H9 (cell line): ENCODE results near the gene SECTM1. TPM values are rescaled to one million over a fixed set of nuclear protein-coding genes. Genes with fewer than 3 reads are reported as not detected.

ENCODE experiments used
- DNase-seq: peaks from one replicate; pipeline ENCODE4 v3.0.0-alpha.2; 2017
- H2AFZ ChIP-seq: one replicate; pipeline ENCODE4 v1.6.1; 2013; ENCODE audit warnings: mild to moderate bottlenecking, low read length, control low read depth, moderate library complexity
- H2AK5ac ChIP-seq: 2 replicates; pipeline ENCODE4 v1.6.1; 2013; ENCODE audit warnings: low read length, control low read depth, mixed read lengths; ENCODE audit not compliant: insufficient read length
- H2BK120ac ChIP-seq: one replicate; pipeline ENCODE4 v1.6.1; 2013; ENCODE audit warnings: low read depth, mild to moderate bottlenecking, low read length, control low read depth, inconsistent platforms; ENCODE audit not compliant: poor library complexity, severe bottlenecking
- H2BK12ac ChIP-seq: 2 replicates; pipeline ENCODE4 v1.6.1; 2013; ENCODE audit warnings: low read length, control low read depth, mixed read lengths, low read depth; ENCODE audit not compliant: insufficient read length
- H2BK15ac ChIP-seq: 2 replicates; pipeline ENCODE4 v1.6.1; 2013; ENCODE audit warnings: low read depth, low read length, control low read depth
- H2BK20ac ChIP-seq: one replicate; pipeline ENCODE4 v1.6.1; 2013; ENCODE audit warnings: low read depth, mild to moderate bottlenecking, low read length, control low read depth, inconsistent platforms; ENCODE audit not compliant: poor library complexity, severe bottlenecking
- H2BK5ac ChIP-seq: 2 replicates; pipeline ENCODE4 v1.6.1; 2013; ENCODE audit warnings: low read length, control low read depth, mixed read lengths; ENCODE audit not compliant: insufficient read length
- H3K14ac ChIP-seq: 2 replicates; pipeline ENCODE4 v1.6.1; 2013; ENCODE audit warnings: low read length, control low read depth; ENCODE audit not compliant: insufficient read depth
- H3K18ac ChIP-seq: 2 replicates; pipeline ENCODE4 v1.6.1; 2013; ENCODE audit warnings: low read depth, mild to moderate bottlenecking, mixed read lengths, low read length, control low read depth; ENCODE audit not compliant: insufficient read length
- H3K23ac ChIP-seq: 2 replicates; pipeline ENCODE4 v1.6.1; 2013; ENCODE audit warnings: low read length, control low read depth, mixed read lengths, low read depth; ENCODE audit not compliant: insufficient read length
- H3K23me2 ChIP-seq: 2 replicates; pipeline ENCODE4 v1.6.1; 2013; ENCODE audit warnings: low read depth, mild to moderate bottlenecking, mixed read lengths, low read length, control low read depth; ENCODE audit not compliant: insufficient read length, poor library complexity, severe bottlenecking
- H3K27ac ChIP-seq: 2 replicates; pipeline ENCODE4 v1.5.1; 2013; ENCODE audit warnings: low read length, control low read depth, mixed read lengths, low read depth; ENCODE audit not compliant: insufficient read length
- H3K27me3 ChIP-seq: 2 replicates; pipeline ENCODE4 v1.6.1; 2013; ENCODE audit warnings: low read length, control low read depth, inconsistent platforms; ENCODE audit not compliant: insufficient read depth
- H3K4ac ChIP-seq: 2 replicates; pipeline ENCODE4 v1.6.1; 2013; ENCODE audit warnings: low read depth, mild to moderate bottlenecking, control low read depth, inconsistent platforms, low read length, moderate library complexity
- H3K4me1 ChIP-seq: 2 replicates; pipeline ENCODE4 v1.6.1; 2013; ENCODE audit warnings: low read length, control low read depth, inconsistent platforms; ENCODE audit not compliant: insufficient read depth
- H3K4me2 ChIP-seq: 2 replicates; pipeline ENCODE4 v1.6.1; 2013; ENCODE audit warnings: low read length, control low read depth, mixed read lengths; ENCODE audit not compliant: insufficient read length, insufficient read depth
- H3K56ac ChIP-seq: 2 replicates; pipeline ENCODE4 v1.6.1; 2013; ENCODE audit warnings: low read depth, mild to moderate bottlenecking, mixed read lengths, low read length, control low read depth; ENCODE audit not compliant: insufficient read length
- H3K79me1 ChIP-seq: 2 replicates; pipeline ENCODE4 v1.6.1; 2013; ENCODE audit warnings: low read depth, mild to moderate bottlenecking, moderate library complexity, low read length, control low read depth, inconsistent platforms; ENCODE audit not compliant: insufficient read depth, poor library complexity, severe bottlenecking
- H3K79me2 ChIP-seq: 2 replicates; pipeline ENCODE4 v1.6.1; 2013; ENCODE audit warnings: low read length, control low read depth, inconsistent platforms; ENCODE audit not compliant: insufficient read depth
- H3K9ac ChIP-seq: 2 replicates; pipeline ENCODE4 v1.6.1; 2013; ENCODE audit warnings: low read length, control low read depth, mixed read lengths; ENCODE audit not compliant: insufficient read length; ENCODE audit errors: extremely low read depth
- H3K9me3 ChIP-seq: one replicate; pipeline ENCODE4 v1.6.1; 2013; ENCODE audit warnings: low read depth, low read length, inconsistent platforms; ENCODE audit not compliant: control insufficient read depth
- H3T11ph ChIP-seq: one replicate; pipeline ENCODE4 v1.6.1; 2013; ENCODE audit warnings: mild to moderate bottlenecking, low read length, control low read depth, inconsistent platforms
- H4K20me1 ChIP-seq: one replicate; pipeline ENCODE4 v1.6.1; 2013; ENCODE audit not compliant: control insufficient read depth, insufficient read length, insufficient read depth
- H4K5ac ChIP-seq: 2 replicates; pipeline ENCODE4 v1.6.1; 2013; ENCODE audit warnings: low read depth, mild to moderate bottlenecking, mixed read lengths, low read length, control low read depth; ENCODE audit not compliant: insufficient read length
- H4K8ac ChIP-seq: replicated peaks from 2 replicates; pipeline ENCODE4 v1.6.1; 2013; ENCODE audit warnings: low read length, control low read depth, mixed read lengths, low read depth; ENCODE audit not compliant: insufficient read length
- H4K91ac ChIP-seq: 2 replicates; pipeline ENCODE4 v1.6.1; 2013; ENCODE audit warnings: low read depth, mild to moderate bottlenecking, moderate library complexity, mixed read lengths, low read length, control low read depth; ENCODE audit not compliant: insufficient read length
- H3K27ac Mint-ChIP-seq, 3 experiments: 2 replicates in 2 of 3; 3 replicates in 1 of 3; pipeline ENCODE4 v1.8.0; 2020 to 2021; ENCODE audit warnings: mixed read lengths in 3 of 3, mild to moderate bottlenecking in 1 of 3, moderate library complexity in 1 of 3
- H3K27me3 Mint-ChIP-seq: 2 replicates; pipeline ENCODE4 v1.8.0; 2021; ENCODE audit warnings: low read depth, mild to moderate bottlenecking, moderate library complexity, mixed read lengths
- H3K36me3 Mint-ChIP-seq, 3 experiments: 2 replicates in 2 of 3; 3 replicates in 1 of 3; pipeline ENCODE4 v1.8.0; 2020 to 2021; ENCODE audit warnings: low read depth in 3 of 3, mixed read lengths in 3 of 3; ENCODE audit not compliant: insufficient read depth in 1 of 3
- H3K4me1 Mint-ChIP-seq, 2 experiments: 2 replicates each; pipeline ENCODE4 v1.8.0; 2020; ENCODE audit warnings: mixed read lengths in 2 of 2
- H3K4me3 Mint-ChIP-seq, 2 experiments: 2 replicates in 1 of 2; 3 replicates in 1 of 2; pipeline ENCODE4 v1.8.0; 2020 to 2021; ENCODE audit warnings: mild to moderate bottlenecking in 2 of 2, mixed read lengths in 2 of 2, moderate library complexity in 1 of 2
- H3K9me3 Mint-ChIP-seq, 2 experiments: 2 replicates in 1 of 2; 3 replicates in 1 of 2; pipeline ENCODE4 v1.8.0; 2020; ENCODE audit warnings: mild to moderate bottlenecking in 2 of 2, mixed read lengths in 2 of 2, moderate library complexity in 1 of 2
- WGBS: extraction: QIAGEN DNeasy Blood & Tissue Kit; methylation state at CpG from one replicate; pipeline ENCODE4 v1.1.7; 2013; ENCODE audit warnings: missing lambda C conversion rate, low lambda C conversion rate, mixed read lengths; ENCODE audit not compliant: insufficient read length; ENCODE audit errors: extremely low coverage; 5-methylcytosine and 5-hydroxymethylcytosine counted together
- total RNA-seq: library from RNA; stranded (reverse); gene quantifications from 2 replicates; pipeline ENCODE4 v1.2.1, GENCODE V29; 2021
- TF ChIP-seq, protein P1 (sequence below): fragments of 200-600 bp; sonication (generic); conservative IDR thresholded peaks from 3 replicates; pipeline ENCODE4 v1.8.0; 2021; ENCODE audit warnings: antibody characterized with exemption, mild to moderate bottlenecking

The SECTM1 gene
- total RNA-seq, 1 experiment from 2014 or later: 0.28 TPM

DNA sequence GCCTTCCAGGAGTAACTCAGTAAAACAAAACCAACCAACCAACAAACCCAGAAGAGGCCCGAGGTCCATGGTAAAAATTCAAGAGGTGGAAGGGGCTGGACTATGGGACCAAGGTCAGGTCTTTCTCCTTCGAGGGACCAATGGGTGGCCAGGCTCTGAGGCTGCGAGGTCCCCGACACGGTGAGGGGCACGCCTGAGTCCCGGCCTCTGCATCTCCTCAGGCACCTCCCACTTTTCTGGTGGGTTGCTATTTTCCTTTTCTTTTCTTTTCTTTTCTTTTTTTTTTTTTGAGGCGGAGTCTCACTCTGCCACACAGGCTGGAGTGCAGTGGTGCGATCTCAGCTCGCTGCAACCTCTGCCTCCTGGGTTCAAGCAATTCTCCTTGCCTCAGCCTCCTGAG lies 34.1 kb downstream of the SECTM1 start:
- TF ChIP-seq, protein P1, sequence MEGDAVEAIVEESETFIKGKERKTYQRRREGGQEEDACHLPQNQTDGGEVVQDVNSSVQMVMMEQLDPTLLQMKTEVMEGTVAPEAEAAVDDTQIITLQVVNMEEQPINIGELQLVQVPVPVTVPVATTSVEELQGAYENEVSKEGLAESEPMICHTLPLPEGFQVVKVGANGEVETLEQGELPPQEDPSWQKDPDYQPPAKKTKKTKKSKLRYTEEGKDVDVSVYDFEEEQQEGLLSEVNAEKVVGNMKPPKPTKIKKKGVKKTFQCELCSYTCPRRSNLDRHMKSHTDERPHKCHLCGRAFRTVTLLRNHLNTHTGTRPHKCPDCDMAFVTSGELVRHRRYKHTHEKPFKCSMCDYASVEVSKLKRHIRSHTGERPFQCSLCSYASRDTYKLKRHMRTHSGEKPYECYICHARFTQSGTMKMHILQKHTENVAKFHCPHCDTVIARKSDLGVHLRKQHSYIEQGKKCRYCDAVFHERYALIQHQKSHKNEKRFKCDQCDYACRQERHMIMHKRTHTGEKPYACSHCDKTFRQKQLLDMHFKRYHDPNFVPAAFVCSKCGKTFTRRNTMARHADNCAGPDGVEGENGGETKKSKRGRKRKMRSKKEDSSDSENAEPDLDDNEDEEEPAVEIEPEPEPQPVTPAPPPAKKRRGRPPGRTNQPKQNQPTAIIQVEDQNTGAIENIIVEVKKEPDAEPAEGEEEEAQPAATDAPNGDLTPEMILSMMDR: no peak
- peaks cover 42% of the 10 kb centered on the region for H3K27me3 Mint-ChIP-seq
- H3K4me1 Mint-ChIP-seq: peaks cover 7 to 27% of the 10 kb centered on the region in 2 experiments; a peak in 3 of 4 replicates
- no peak overlapping the region for H3K56ac ChIP-seq
- H3K23me2 ChIP-seq: peaks cover 3% of the 10 kb centered on the region
- DNase-seq: peak; percentile 76
- no peaks in the 10 kb centered on the region for H3K79me2 ChIP-seq
- H2BK15ac ChIP-seq: no peak overlapping the region
- H3K9me3 ChIP-seq: no peaks in the 10 kb centered on the region
- no peak overlapping the region for H2AFZ ChIP-seq
- no CpG with 5 or more reads among the region's 10 CpGs for WGBS
- no peak overlapping the region for H3K9ac ChIP-seq
- H3K4ac ChIP-seq: no peak overlapping the region
- H2BK12ac ChIP-seq: no peak overlapping the region
- H3K4me2 ChIP-seq: no peak overlapping the region
- H2BK5ac ChIP-seq: no peak overlapping the region
- no peak overlapping the region for H2BK20ac ChIP-seq
- no peaks in the 10 kb centered on the region for H3K27me3 ChIP-seq
- H3K36me3 Mint-ChIP-seq: no peaks in the 10 kb centered on the region
- no peak overlapping the region for H4K5ac ChIP-seq
- H3K23ac ChIP-seq: no peak overlapping the region
- H3K27ac Mint-ChIP-seq: no peak overlapping the region
- no peaks in the 10 kb centered on the region for H4K20me1 ChIP-seq
- 0 out of 5 replicates have a peak overlapping the region, but pooled peaks of 1 of the 2 experiments have one; percentile 23 for H3K4me3 Mint-ChIP-seq
- no peak overlapping the region for H2AK5ac ChIP-seq
- no peak overlapping the region for H4K91ac ChIP-seq
- H3K27ac ChIP-seq: no peak overlapping the region
- H3K18ac ChIP-seq: no peak overlapping the region
- no peaks in the 10 kb centered on the region; the same call in 1 of the 2 replicates for H3K4me1 ChIP-seq
- no peak overlapping the region for H3K14ac ChIP-seq
- no peaks in the 10 kb centered on the region for H3K79me1 ChIP-seq
- no peak overlapping the region for H2BK120ac ChIP-seq
- no peaks in the 10 kb centered on the region for H3K9me3 Mint-ChIP-seq
- no peak overlapping the region for H3T11ph ChIP-seq
- no peak overlapping the region for H4K8ac ChIP-seq
